B cell (primary cell): Measurements from ENCODE around the gene FAM200A. TPM values are rescaled to one million over a fixed set of nuclear protein-coding genes. Genes with fewer than 3 reads are reported as not detected.

Experiments used
- ATAC-seq: fragments of 200-7000 bp; cut with Tn5 transposase; one replicate; pipeline ENCODE4 v1.10.0; 2021; ENCODE audit warnings: low read depth, mild to moderate bottlenecking, moderate number of reproducible peaks, moderate library complexity
- CTCF ChIA-PET: fragments of 350-600 bp; sonication (Branson Sonifier 250); formaldehyde crosslinking; loops from one replicate; lab custom pipeline; 2021; ENCODE audit warnings: antibody characterized with exemption, inconsistent platforms; lab: Charles Lee
- POLR2A ChIA-PET: fragments of 350-600 bp; sonication (Branson Sonifier 250); formaldehyde crosslinking; loops from one replicate; lab custom pipeline; 2021; ENCODE audit warnings: antibody characterized with exemption; lab: Charles Lee
- DNase-seq: peaks from one replicate; pipeline ENCODE4 v3.0.0; 2013
- H2AFZ ChIP-seq: 2 replicates; pipeline ENCODE4 v1.6.1; 2012; ENCODE audit warnings: mild to moderate bottlenecking, low read depth, low read length; ENCODE audit not compliant: insufficient read depth, poor library complexity, severe bottlenecking
- H3K27ac ChIP-seq, 2 donors: 1 replicate in 1 of 2; 2 replicates in 1 of 2; pipeline ENCODE4 v1.5.1; 2012 to 2013; ENCODE audit warnings: low read length in 2 of 2, mild to moderate bottlenecking in 2 of 2, moderate library complexity in 1 of 2
- H3K27me3 ChIP-seq, 4 experiments: fragments of 200-600 bp in 1 of 4; sonication (generic) in 1 of 4; replicated peaks in 1 of 4; 1 replicate in 2 of 4; 2 replicates in 2 of 4; pipeline versions ENCODE4 v1.6.1 to v1.7.0; 2013 to 2016; ENCODE audit warnings: low read length in 3 of 4, mild to moderate bottlenecking in 2 of 4, mixed read lengths in 1 of 4, moderate library complexity in 1 of 4; ENCODE audit not compliant: insufficient read depth in 4 of 4, control insufficient read depth in 3 of 4; ENCODE audit errors: control extremely low read depth in 1 of 4
- H3K36me3 ChIP-seq, 2 experiments: replicated peaks in 1 of 2; 1 replicate in 1 of 2; 2 replicates in 1 of 2; pipeline versions ENCODE4 v1.6.1 to v1.7.1; 2013; ENCODE audit warnings: low read length in 1 of 2; ENCODE audit not compliant: insufficient read depth in 2 of 2, control insufficient read depth in 1 of 2; ENCODE audit errors: control extremely low read depth in 1 of 2, extremely low read depth in 1 of 2
- H3K4me1 ChIP-seq, 2 donors: fragments of 200-600 bp in 1 of 2; sonication (generic) in 1 of 2; 1 replicate in 1 of 2; 2 replicates in 1 of 2; pipeline versions ENCODE4 v1.5.1 to v1.6.1; 2013 to 2017; ENCODE audit warnings: low read length in 2 of 2; ENCODE audit not compliant: control insufficient read depth in 2 of 2, insufficient read depth in 2 of 2
- H3K4me2 ChIP-seq: replicated peaks from 2 replicates; pipeline ENCODE3; 2012; ENCODE audit warnings: mild to moderate bottlenecking, low read depth, low read length; ENCODE audit not compliant: poor library complexity, severe bottlenecking
- H3K4me3 ChIP-seq, 5 experiments: fragments of 200-600 bp in 1 of 5; sonication (generic) in 1 of 5; 1 replicate in 3 of 5; 2 replicates in 2 of 5; pipeline versions ENCODE4 v1.5.1 to v1.7.0; 2011 to 2016; ENCODE audit warnings: low read length in 4 of 5, mild to moderate bottlenecking in 4 of 5, low read depth in 2 of 5, control low read depth in 1 of 5, moderate library complexity in 1 of 5; ENCODE audit not compliant: insufficient read depth in 1 of 5; ENCODE audit errors: control extremely low read depth in 1 of 5, extremely low read depth in 1 of 5
- H3K79me2 ChIP-seq: fragments of 200-600 bp; sonication (generic); one replicate; pipeline ENCODE4 v1.6.0; 2016; ENCODE audit warnings: low read length; ENCODE audit not compliant: control insufficient read depth, insufficient read depth
- H3K9ac ChIP-seq: fragments of 200-600 bp; sonication (generic); 2 replicates; pipeline ENCODE4 v1.6.1; 2017; ENCODE audit warnings: mild to moderate bottlenecking, low read length, moderate library complexity
- H3K9me3 ChIP-seq, 3 donors: one replicate each; pipeline versions ENCODE4 v1.6.1 to v1.7.1; 2013; ENCODE audit warnings: low read length in 2 of 3; ENCODE audit not compliant: control insufficient read depth in 2 of 3, insufficient read depth in 1 of 3; ENCODE audit errors: control extremely low read depth in 1 of 3
- H4K20me1 ChIP-seq: 2 replicates; pipeline ENCODE4 v1.6.0; 2012; ENCODE audit warnings: mild to moderate bottlenecking, low read length; ENCODE audit not compliant: insufficient read depth, control insufficient read depth, poor library complexity, severe bottlenecking
- H3K27ac Mint-ChIP-seq: one replicate; pipeline ENCODE4 v1.8.0; 2021; ENCODE audit warnings: mixed read lengths
- H3K27me3 Mint-ChIP-seq: one replicate; pipeline ENCODE4 v1.8.0; 2021; ENCODE audit warnings: mixed read lengths
- H3K4me1 Mint-ChIP-seq: one replicate; pipeline ENCODE4 v1.8.0; 2021; ENCODE audit warnings: mixed read lengths
- H3K4me3 Mint-ChIP-seq: one replicate; pipeline ENCODE4 v1.8.0; 2021; ENCODE audit warnings: mixed read lengths
- H3K9me3 Mint-ChIP-seq: one replicate; pipeline ENCODE4 v1.8.0; 2022; ENCODE audit warnings: mixed read lengths; ENCODE audit not compliant: insufficient read depth
- EZH2 ChIP-seq: IDR thresholded peaks from 2 replicates; pipeline ENCODE4 v1.6.1; 2012; ENCODE audit warnings: borderline replicate concordance, low read depth, mild to moderate bottlenecking, moderate library complexity, low read length; ENCODE audit not compliant: insufficient read depth, poor library complexity, severe bottlenecking
- WGBS: methylation state at CpG from one replicate; pipeline ENCODE4 v1.1.5; 2013; ENCODE audit warnings: missing lambda C conversion rate; ENCODE audit not compliant: insufficient coverage; 5-methylcytosine and 5-hydroxymethylcytosine counted together
- intact Hi-C: fragments of 100-400 bp; cut with micrococcal nuclease; formaldehyde crosslinking; loops from one replicate; pipeline ENCODE4 v1.10.0; 2022
- polyA plus RNA-seq: library from polyadenylated mRNA; depleted of rRNA; stranded (reverse); fragments of >200 nt; gene quantifications from 2 replicates; pipeline ENCODE4 v1.2.3, GENCODE V29; 2012
- total RNA-seq, 2 donors: library from RNA; stranded (reverse); fragments of 120-200 nt in 1 of 2; gene quantifications; 1 replicate in 1 of 2; 2 replicates in 1 of 2; pipeline versions ENCODE4 v1.2.3 to v1.2.4, GENCODE V29; 2013 to 2022
- TF ChIP-seq, protein P1 (sequence below): fragments of 200-600 bp; IDR thresholded peaks from one replicate; pipeline ENCODE4 v1.8.0; 2022; ENCODE audit warnings: antibody characterized with exemption, mild to moderate bottlenecking

FAM200A gene
- total and polyA plus RNA-seq, 2 donors (not counting 1 experiment from before 2014, with no cell fraction given) = 2.1 to 11.9 TPM

DNA sequence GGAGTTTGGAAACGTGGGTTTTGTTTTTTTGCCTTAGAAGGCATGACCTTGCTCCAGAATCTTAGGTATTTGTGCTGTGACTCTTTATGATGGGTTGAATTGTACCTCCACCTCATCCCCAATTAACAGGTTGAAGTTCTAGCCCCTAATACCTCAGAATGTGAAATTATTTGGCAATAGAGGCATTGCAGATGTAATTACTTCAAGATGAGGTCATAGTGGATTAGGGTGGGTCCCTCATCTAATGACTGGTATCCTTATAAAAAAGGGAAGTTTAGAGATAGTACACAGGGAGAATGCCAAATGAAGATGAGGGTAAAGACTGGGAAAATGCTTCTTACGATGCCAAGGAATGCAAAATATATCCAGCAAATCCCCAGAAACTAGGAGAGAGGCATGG is 3.0 kb upstream of the FAM200A start:
- WGBS = no CpG with 5 or more reads among the region's 2 CpGs
- H3K4me3 ChIP-seq = no peak overlapping the region
- H3K4me2 ChIP-seq = no peak overlapping the region
- H3K27ac Mint-ChIP-seq = peak overlapping the region; percentile 3
- intact Hi-C loops = loop anchor here (10.0 kb wide), 1 partner anchor 180 kb away; the partner anchor contains the start of gene ARPC1B
- peaks cover 32 to 40% of the 10 kb centered on the region in 2 donors for H3K4me1 ChIP-seq
- no peak for TF ChIP-seq EZH2
- TF ChIP-seq, protein P1, sequence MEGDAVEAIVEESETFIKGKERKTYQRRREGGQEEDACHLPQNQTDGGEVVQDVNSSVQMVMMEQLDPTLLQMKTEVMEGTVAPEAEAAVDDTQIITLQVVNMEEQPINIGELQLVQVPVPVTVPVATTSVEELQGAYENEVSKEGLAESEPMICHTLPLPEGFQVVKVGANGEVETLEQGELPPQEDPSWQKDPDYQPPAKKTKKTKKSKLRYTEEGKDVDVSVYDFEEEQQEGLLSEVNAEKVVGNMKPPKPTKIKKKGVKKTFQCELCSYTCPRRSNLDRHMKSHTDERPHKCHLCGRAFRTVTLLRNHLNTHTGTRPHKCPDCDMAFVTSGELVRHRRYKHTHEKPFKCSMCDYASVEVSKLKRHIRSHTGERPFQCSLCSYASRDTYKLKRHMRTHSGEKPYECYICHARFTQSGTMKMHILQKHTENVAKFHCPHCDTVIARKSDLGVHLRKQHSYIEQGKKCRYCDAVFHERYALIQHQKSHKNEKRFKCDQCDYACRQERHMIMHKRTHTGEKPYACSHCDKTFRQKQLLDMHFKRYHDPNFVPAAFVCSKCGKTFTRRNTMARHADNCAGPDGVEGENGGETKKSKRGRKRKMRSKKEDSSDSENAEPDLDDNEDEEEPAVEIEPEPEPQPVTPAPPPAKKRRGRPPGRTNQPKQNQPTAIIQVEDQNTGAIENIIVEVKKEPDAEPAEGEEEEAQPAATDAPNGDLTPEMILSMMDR = no peak
- H3K27ac ChIP-seq = peak overlapping the region in 1 of 2 donors; percentile 42
- no peak for DNase-seq
- peaks cover 0 to 13% of the 10 kb centered on the region in 2 experiments for H3K36me3 ChIP-seq
- no peak overlapping the region for H2AFZ ChIP-seq
- no peaks in the 10 kb centered on the region for H3K9me3 ChIP-seq
- POLR2A ChIA-PET = no interaction called here
- no peaks in the 10 kb centered on the region for H3K9me3 Mint-ChIP-seq
- CTCF ChIA-PET = no interaction called here
- H3K9ac ChIP-seq = no peak overlapping the region
- H3K79me2 ChIP-seq = peaks cover 94% of the 10 kb centered on the region
- H3K27me3 Mint-ChIP-seq = no peaks in the 10 kb centered on the region
- peaks cover 6% of the 10 kb centered on the region for H4K20me1 ChIP-seq
- no peak for ATAC-seq
- H3K4me3 Mint-ChIP-seq = no peak overlapping the region
- H3K27me3 ChIP-seq = no peaks in the 10 kb centered on the region
- H3K4me1 Mint-ChIP-seq = peaks cover 45% of the 10 kb centered on the region

DNA sequence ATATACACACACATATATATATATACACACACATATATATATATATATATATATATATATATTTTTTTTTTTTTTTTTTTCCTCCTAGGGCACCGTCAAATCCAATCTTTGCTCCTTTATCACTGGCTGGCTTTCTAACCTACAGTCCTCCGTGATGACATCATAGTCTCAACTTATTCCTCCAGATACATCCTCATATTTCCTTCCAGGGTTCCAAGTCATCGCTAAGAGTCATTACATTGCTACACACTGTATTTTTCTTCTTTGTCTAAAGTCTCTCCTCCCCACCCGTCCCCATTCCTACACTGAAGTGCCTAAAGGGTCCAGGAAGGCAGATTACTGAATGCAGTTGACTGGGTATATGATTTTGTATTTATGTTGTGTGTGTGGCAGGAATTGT is 1.1 kb upstream of the FAM200A start:
- ChIA-PET POLR2A (no interaction called here), CTCF (no interaction called here)
- H2AFZ ChIP-seq = no peak overlapping the region
- no peak for DNase-seq
- no peak overlapping the region for H3K9ac ChIP-seq
- no peak overlapping the region for H3K4me2 ChIP-seq
- ATAC-seq = no peak
- Mint-ChIP-seq H3K4me3 (peak overlapping the region; percentile 26), H3K27me3 (no peaks in the 10 kb centered on the region), H3K4me1 (peaks cover 44% of the 10 kb centered on the region), H3K9me3 (no peaks in the 10 kb centered on the region), H3K27ac (peak overlapping the region; percentile 1)
- H4K20me1 ChIP-seq = peaks cover 6% of the 10 kb centered on the region
- peaks cover 2 to 17% of the 10 kb centered on the region in 2 experiments for H3K36me3 ChIP-seq
- H3K9me3 ChIP-seq = no peaks in the 10 kb centered on the region
- H3K4me1 ChIP-seq = peaks cover 24 to 31% of the 10 kb centered on the region in 2 donors
- 100% methylated on average over 1 of the region's 4 CpGs for WGBS
- H3K27me3 ChIP-seq = no peaks in the 10 kb centered on the region
- TF ChIP-seq EZH2 = no peak
- TF ChIP-seq, protein P1 = no peak
- H3K4me3 ChIP-seq = no peak overlapping the region
- peak overlapping the region in 1 of 2 donors; percentile 19 for H3K27ac ChIP-seq
- intact Hi-C loops = loop anchor here (10.0 kb wide), 1 partner anchor 178 kb away; the partner anchor contains the start of gene ARPC1B
- H3K79me2 ChIP-seq = peaks cover 81% of the 10 kb centered on the region
